HG03565 (cell line): Measurements from ENCODE around the gene PIK3C3.

ENCODE experiments used
- ATAC-seq: cut with Tn5 transposase; IDR thresholded peaks from one replicate; pipeline ENCODE4 v1.9.1; 2021; ENCODE audit warnings: mild to moderate bottlenecking, moderate library complexity; ENCODE audit not compliant: unreplicated experiment

Gene PIK3C3

DNA sequence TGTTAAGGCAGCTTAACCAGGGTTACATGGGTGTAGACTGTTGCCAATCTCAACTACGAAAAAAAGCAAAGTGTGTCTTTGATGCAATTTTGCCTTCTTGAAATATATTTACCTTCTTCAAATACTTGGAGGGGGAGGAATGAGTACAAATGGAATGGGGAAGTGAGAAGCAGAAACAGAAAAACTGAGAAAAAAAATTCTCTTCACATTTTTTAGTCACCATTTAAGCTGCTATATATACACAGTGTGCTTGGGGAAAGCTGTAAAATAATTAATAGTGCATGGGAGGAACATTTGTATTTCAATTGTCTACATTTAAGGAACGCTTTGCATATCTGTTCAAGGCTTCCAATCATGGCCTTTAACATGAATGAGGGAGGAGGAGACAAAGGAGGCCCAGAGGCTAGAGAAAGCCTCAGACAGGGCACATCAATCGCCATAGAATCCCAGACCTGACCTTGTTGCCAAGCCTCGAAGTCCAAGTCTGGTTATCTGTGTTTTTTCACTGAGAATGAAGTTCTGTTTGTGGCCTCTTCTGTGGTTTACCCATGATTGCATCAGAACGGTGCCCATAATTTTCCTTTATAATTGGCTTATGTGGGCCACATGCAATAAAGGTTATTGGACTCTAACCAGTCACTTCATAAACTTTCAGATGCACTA lies 158.6 kb downstream of the PIK3C3 start:
- ATAC-seq: peak; percentile 42

DNA sequence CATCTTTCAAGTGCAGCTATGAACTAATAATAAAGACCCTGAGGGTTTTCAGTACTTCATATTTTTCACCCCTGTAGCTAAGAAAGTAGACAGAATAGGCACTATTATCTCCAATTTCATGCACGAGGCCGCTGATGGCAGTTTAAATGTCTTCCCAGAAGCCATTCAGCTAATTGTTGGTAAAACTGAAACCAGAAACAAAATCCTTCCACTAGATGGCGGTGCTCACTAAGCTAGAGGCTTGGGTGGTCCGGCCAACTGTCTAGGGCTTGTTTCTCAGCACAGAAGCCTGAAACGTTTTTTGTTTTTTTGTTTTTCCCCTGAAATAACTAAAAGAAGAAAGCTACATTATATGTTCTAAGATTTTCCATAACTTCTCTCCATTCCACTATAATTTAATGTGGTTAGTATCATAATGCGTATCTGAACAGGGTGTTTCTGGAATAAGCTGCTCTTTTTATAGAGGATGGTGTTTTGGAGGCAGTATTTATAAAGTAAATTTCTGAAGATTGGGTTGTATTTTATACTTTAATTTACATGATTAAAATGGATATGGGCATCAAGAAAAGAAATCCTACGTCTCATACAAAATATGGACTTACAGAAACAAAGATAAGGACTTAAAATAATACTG lies 159.4 kb downstream of the PIK3C3 start:
- peak; percentile 82 for ATAC-seq

DNA sequence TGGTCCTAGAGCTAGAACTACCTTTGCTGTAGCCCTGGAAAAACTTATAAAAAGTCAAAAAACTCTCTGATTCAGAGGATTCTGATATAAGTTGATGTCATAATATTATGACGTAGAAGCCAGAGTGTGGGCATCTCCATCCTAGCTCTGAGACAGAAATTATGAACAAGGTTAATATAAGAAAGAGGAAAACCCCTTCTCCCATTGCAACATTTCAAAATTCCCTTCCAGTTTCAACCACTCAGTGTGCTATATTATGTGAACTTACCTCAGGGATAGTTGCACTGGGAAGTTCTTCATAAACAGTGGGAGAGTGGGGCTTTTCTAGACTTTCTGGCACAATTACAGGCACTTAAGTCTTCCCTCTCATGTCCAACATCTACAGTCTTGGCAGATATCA lies 171.6 kb downstream of the PIK3C3 start:
- ATAC-seq: no peak

DNA sequence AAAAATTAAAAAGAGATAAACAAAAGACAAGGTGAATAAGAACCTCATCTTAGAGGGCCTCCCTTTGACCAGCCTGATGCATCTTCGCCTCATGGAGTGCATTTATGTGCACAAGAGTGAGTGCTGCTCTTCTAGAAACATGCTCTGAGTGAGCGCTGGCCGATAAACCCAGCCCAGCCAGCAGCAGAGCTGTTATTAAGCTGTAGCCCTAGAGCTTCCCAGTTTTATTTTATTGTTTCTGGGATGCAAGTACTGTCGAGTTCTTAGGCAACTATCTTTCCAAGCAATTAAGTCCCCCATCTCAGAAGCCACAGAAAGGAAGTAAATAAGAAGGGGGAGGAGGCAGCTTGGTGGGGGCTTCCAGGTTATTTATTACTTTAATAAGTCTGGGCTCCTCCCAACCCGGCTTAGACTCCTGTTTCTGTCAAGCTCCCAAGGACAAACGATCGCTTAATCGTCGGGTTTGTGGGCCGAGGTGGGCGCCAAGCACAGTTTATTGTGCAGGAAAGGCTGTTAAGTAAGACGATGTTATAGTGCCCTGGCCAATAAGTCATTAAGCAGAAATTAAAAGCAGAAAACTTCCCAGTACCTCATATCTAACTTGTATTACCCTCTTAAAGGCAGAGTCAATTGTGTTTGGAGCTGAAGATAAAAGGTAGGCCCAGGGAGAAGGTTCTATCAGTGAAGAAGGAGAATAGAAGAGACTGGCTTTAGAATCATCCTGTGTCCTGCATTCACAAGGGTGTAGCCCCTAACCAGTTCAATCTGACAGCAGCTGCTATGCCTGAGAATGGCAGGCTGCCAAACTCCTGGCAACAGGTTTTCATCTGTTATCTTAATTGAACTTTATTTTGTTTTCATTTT lies 176.3 kb downstream of the PIK3C3 start:
- no peak for ATAC-seq

DNA sequence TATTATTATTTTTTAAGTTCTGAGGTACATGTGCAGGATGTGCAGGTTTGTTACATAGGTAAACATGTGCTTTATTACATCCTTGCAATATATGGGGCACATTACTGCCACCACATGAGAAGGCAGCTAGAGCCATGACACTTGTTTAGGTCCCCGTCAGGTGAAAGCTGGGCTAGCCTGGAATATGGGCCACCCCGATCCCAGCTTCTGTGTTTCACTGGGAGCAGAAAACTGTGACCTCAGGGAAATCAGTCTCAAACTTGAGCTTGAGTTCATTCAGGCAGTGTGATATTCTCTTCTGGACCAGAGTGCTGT lies 176.9 kb downstream of the PIK3C3 start:
- ATAC-seq: no peak
